ENCODE measurements around the gene LCE5A.

GRCh38 chr1:152513081-152513480, 2.5 kb downstream of the LCE5A start:
- TF ChIP-seq ZFX (IDR thresholded peaks at IDR 0.05; ENCODE audit: borderline replicate concordance) (no peak), CTCF (IDR thresholded peaks at IDR 0.05) (no peak)
